Activated CD8-positive, alpha-beta memory T cell treated with anti-CD3 and anti-CD28 coated beads, Interleukin-2, amount 50 U/mL, for 24 hours (primary cell): ENCODE measurements around the gene MICB.
"Not testable (repeated sequence)": the region's sequence is repeated elsewhere in the genome, so short reads cannot be mapped to it uniquely, and the experiment has no call there.

Experiments
- DNase-seq: peaks from one replicate; pipeline ENCODE4 v3.0.0-alpha.2; 2020; ENCODE audit errors: extremely low read depth

MICB gene

GRCh38 chr6:31541059-31541657 lies 43.2 kb downstream of the MICB start:
- DNase-seq: no peak

- DNase-seq: peak; percentile 86
Observed at GRCh38 chr6:31541658-31542521, 43.9 kb downstream of the MICB start, which contains the start of gene DDX39B. Gene DDX39B (minus strand): TSS chr6:31542003. CDS start chr6:31540532, 1,471 bp downstream.

- no peak for DNase-seq
Observed at GRCh38 chr6:31543639-31544038, 45.7 kb downstream of the MICB start.

GRCh38 chr6:31544676-31545075 lies 46.7 kb downstream of the MICB start:
- no peak for DNase-seq

- DNase-seq: no peak
Observed at GRCh38 chr6:31545291-31545690, 47.3 kb downstream of the MICB start.

- peak; percentile 69 for DNase-seq
Observed at GRCh38 chr6:31546339-31546957, 48.5 kb downstream of the MICB start, which contains the start of gene ATP6V1G2. Gene ATP6V1G2 (minus strand): TSS chr6:31546608. CDS start chr6:31546559, 49 bp downstream.

GRCh38 chr6:31546958-31547726 lies 49.2 kb downstream of the MICB start, which contains the start of gene NFKBIL1:
Gene NFKBIL1 (plus strand): TSS chr6:31547608. CDS start chr6:31547695, 87 bp downstream.
- peak; percentile 84 for DNase-seq

- DNase-seq: no peak
Observed at GRCh38 chr6:31547727-31548543, 50.0 kb downstream of the MICB start.

GRCh38 chr6:31548544-31548873 lies 50.6 kb downstream of the MICB start:
- DNase-seq: no peak

- DNase-seq: not testable (repeated sequence)
Observed at GRCh38 chr6:31551371-31551770, 53.4 kb downstream of the MICB start.

GRCh38 chr6:31556307-31556706 lies 58.4 kb downstream of the MICB start:
- no peak for DNase-seq

- DNase-seq: no peak
Observed at GRCh38 chr6:31557443-31558317, 59.7 kb downstream of the MICB start.

GRCh38 chr6:31558318-31558625 lies 60.3 kb downstream of the MICB start:
- no peak for DNase-seq

- no peak for DNase-seq
Observed at GRCh38 chr6:31558631-31559500, 60.9 kb downstream of the MICB start.

GRCh38 chr6:31559606-31559957 lies 61.6 kb downstream of the MICB start:
- DNase-seq: no peak

GRCh38 chr6:31559958-31560696 lies 62.2 kb downstream of the MICB start:
- no peak for DNase-seq

- no peak for DNase-seq
Observed at GRCh38 chr6:31560697-31561058, 62.7 kb downstream of the MICB start.
